NCI-H510A (cell line): Measurements from ENCODE around the gene GSTP1.
"Not testable (repeated sequence)": the region's sequence is repeated elsewhere in the genome, so short reads cannot be mapped to it uniquely, and the experiment has no call there.

ENCODE experiments used
- DNase-seq: peaks from one replicate; lab custom pipeline; 2025; lab: John Stamatoyannopoulos, UW

GSTP1 gene

GRCh38 chr11:67583247-67584204 lies at the start of gene GSTP1:
Gene GSTP1 (plus strand): TSS chr11:67583812. CDS start chr11:67583844, 32 bp downstream.
- peak; percentile 97 for DNase-seq

- no peak for DNase-seq
Measured at GRCh38 chr11:67534070-67534679, 49.4 kb upstream of the GSTP1 start.

- no peak for DNase-seq
Measured at GRCh38 chr11:67535561-67535960, 48.1 kb upstream of the GSTP1 start.

- DNase-seq = no peak
Measured at GRCh38 chr11:67538306-67538705, 45.3 kb upstream of the GSTP1 start.

GRCh38 chr11:67538823-67539505 lies 44.6 kb upstream of the GSTP1 start:
- DNase-seq = no peak

- no peak for DNase-seq
Measured at GRCh38 chr11:67539550-67539949, 44.1 kb upstream of the GSTP1 start.

- DNase-seq = no peak
Measured at GRCh38 chr11:67541198-67541597, 42.4 kb upstream of the GSTP1 start.

GRCh38 chr11:67542169-67542568 lies 41.4 kb upstream of the GSTP1 start:
- DNase-seq = no peak

GRCh38 chr11:67542971-67543370 lies 40.6 kb upstream of the GSTP1 start:
- DNase-seq = no peak

- DNase-seq = no peak
Measured at GRCh38 chr11:67543585-67543984, 40.0 kb upstream of the GSTP1 start.

- DNase-seq = no peak
Measured at GRCh38 chr11:67544616-67545242, 38.9 kb upstream of the GSTP1 start.

GRCh38 chr11:67545280-67545679 lies 38.3 kb upstream of the GSTP1 start:
- DNase-seq = peak; percentile 12

GRCh38 chr11:67548112-67548511 lies 35.5 kb upstream of the GSTP1 start:
- DNase-seq = not testable (repeated sequence)

GRCh38 chr11:67548555-67549110 lies 35.0 kb upstream of the GSTP1 start:
- no peak for DNase-seq

- DNase-seq = no peak
Measured at GRCh38 chr11:67551127-67551526, 32.5 kb upstream of the GSTP1 start.

GRCh38 chr11:67551697-67552096 lies 31.9 kb upstream of the GSTP1 start:
- DNase-seq = not testable (repeated sequence)

- DNase-seq = no peak
Measured at GRCh38 chr11:67556244-67556643, 27.4 kb upstream of the GSTP1 start.

- no peak for DNase-seq
Measured at GRCh38 chr11:67558084-67558772, 25.4 kb upstream of the GSTP1 start.

- peak; percentile 50 for DNase-seq
Measured at GRCh38 chr11:67561971-67562619, 21.5 kb upstream of the GSTP1 start.

- DNase-seq = no peak
Measured at GRCh38 chr11:67562963-67563704, 20.5 kb upstream of the GSTP1 start.
